ENCODE measurements around the gene HOXC13.

Gene HOXC13

GRCh38 chr12:53955036-53955775 is 16.6 kb downstream of the HOXC13 start:
- DNase-seq = no peak

GRCh38 chr12:53955776-53956250 is 17.2 kb downstream of the HOXC13 start:
- DNase-seq = no peak

- no peak for DNase-seq
These were observed 17.7 kb downstream of the HOXC13 start for GRCh38 chr12:53956251-53956887.

- DNase-seq = no peak
These were observed 18.4 kb downstream of the HOXC13 start for GRCh38 chr12:53956914-53957536.

- DNase-seq = no peak
These were observed 19.5 kb downstream of the HOXC13 start for GRCh38 chr12:53958128-53958527.

- DNase-seq = no peak
These were observed 20.7 kb downstream of the HOXC13 start for GRCh38 chr12:53959314-53959713.

- no peak for DNase-seq
These were observed 21.8 kb downstream of the HOXC13 start for GRCh38 chr12:53960187-53961024.

GRCh38 chr12:53961025-53961761 is 22.6 kb downstream of the HOXC13 start:
- no peak for DNase-seq

- no peak for DNase-seq
These were observed 24.4 kb downstream of the HOXC13 start for GRCh38 chr12:53963005-53963404.

GRCh38 chr12:53963434-53964314 is 25.0 kb downstream of the HOXC13 start:
- no peak for DNase-seq

- DNase-seq = no peak
These were observed 25.7 kb downstream of the HOXC13 start for GRCh38 chr12:53964315-53964713.

GRCh38 chr12:53965281-53966084 is 26.9 kb downstream of the HOXC13 start:
- DNase-seq = no peak

GRCh38 chr12:53966085-53966384 is 27.4 kb downstream of the HOXC13 start:
- no peak for DNase-seq

- no peak for DNase-seq
These were observed 27.9 kb downstream of the HOXC13 start for GRCh38 chr12:53966385-53967133.

- no peak for DNase-seq
These were observed 28.8 kb downstream of the HOXC13 start for GRCh38 chr12:53967421-53967925.

- DNase-seq = no peak
These were observed 29.8 kb downstream of the HOXC13 start for GRCh38 chr12:53968214-53969127.

- DNase-seq = no peak
These were observed 31.1 kb downstream of the HOXC13 start for GRCh38 chr12:53969588-53970259.

- no peak for DNase-seq
These were observed 31.8 kb downstream of the HOXC13 start for GRCh38 chr12:53970451-53970850.
